Hippocampal formation (tissue), 2 donors: Measurements from ENCODE around the gene MCF2L.

Experiments
- DNase-seq, 2 donors: peaks; one replicate each; lab custom pipeline; 2025; lab: John Stamatoyannopoulos, UW

The MCF2L gene

GRCh38 chr13:113126265-113127150, 157.5 kb downstream of the MCF2L start:
- no peak for DNase-seq

- no peak for DNase-seq
These were observed 160.5 kb downstream of the MCF2L start for GRCh38 chr13:113129480-113129879.

GRCh38 chr13:113129921-113130750, 161.1 kb downstream of the MCF2L start:
- DNase-seq: no peak

GRCh38 chr13:113135281-113135760, 166.3 kb downstream of the MCF2L start:
- no peak for DNase-seq

- no peak for DNase-seq
These were observed 168.8 kb downstream of the MCF2L start for GRCh38 chr13:113137691-113138298.

- no peak for DNase-seq
These were observed 170.0 kb downstream of the MCF2L start for GRCh38 chr13:113138792-113139551.

- no peak for DNase-seq
These were observed 170.6 kb downstream of the MCF2L start for GRCh38 chr13:113139577-113139976.

- no peak for DNase-seq
These were observed 171.9 kb downstream of the MCF2L start for GRCh38 chr13:113140677-113141600.

- no peak for DNase-seq
These were observed 172.6 kb downstream of the MCF2L start for GRCh38 chr13:113141601-113141970.

GRCh38 chr13:113142876-113143275, 173.9 kb downstream of the MCF2L start:
- DNase-seq: no peak

- DNase-seq: no peak
These were observed 174.6 kb downstream of the MCF2L start for GRCh38 chr13:113143466-113144254.

- DNase-seq: no peak
These were observed 175.2 kb downstream of the MCF2L start for GRCh38 chr13:113144255-113144629.

- DNase-seq: no peak
These were observed 176.5 kb downstream of the MCF2L start for GRCh38 chr13:113145496-113145895.

- DNase-seq: no peak
These were observed 177.0 kb downstream of the MCF2L start for GRCh38 chr13:113145911-113146598.

- no peak for DNase-seq
These were observed 177.7 kb downstream of the MCF2L start for GRCh38 chr13:113146750-113147149.

GRCh38 chr13:113147206-113147605, 178.2 kb downstream of the MCF2L start:
- no peak for DNase-seq

GRCh38 chr13:113148407-113148806, 179.4 kb downstream of the MCF2L start:
- no peak for DNase-seq

GRCh38 chr13:113148940-113149503, 180.0 kb downstream of the MCF2L start:
- no peak for DNase-seq
